ENCODE results near the gene UBE2J2. TPM values are rescaled to one million over a fixed set of nuclear protein-coding genes. Genes with fewer than 3 reads are reported as not detected.

Gene UBE2J2
- polyA plus RNA-seq, 1 of the 3 experiments (the other 2 are of a cell fraction): 47.5 TPM

DNA sequence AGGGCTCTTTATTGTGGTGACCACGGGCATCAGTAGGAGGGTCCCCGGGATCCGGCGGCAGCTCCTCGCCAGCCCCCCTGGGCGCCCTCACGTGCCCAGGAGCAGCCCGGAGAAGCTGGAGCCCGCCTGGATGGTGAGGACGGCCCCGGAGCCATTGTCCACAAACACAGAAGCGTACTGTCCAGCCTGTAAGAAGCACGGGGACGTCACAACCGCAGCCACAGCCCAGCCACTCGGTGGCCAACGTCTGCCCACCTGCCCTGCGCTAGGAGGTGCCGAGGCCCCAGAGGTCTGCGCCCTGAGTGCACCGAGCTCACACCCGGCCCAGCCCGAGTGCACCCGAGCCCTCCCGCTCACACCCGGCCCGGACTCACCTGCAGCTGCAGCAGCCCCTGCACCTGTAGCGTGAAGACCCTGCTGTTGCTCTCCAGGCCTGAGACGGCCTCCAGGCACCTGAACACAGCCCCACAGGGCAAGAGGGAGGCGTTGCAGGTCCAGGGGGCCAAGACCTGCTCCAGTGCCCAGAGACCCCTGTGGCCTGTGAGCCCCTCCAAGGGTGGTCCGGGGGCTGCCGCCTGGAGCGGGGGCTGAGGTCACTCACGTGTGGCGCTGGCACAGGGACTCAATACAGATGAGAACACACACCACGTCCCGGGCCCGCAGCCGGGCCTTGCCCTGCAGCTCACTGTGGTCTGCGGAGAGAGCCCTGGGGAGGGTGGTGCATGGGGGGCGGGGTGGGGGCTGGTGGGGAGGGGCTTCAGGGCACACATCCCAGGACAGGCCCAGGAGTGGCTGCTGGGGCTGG, 31.0 kb downstream of the UBE2J2 start:
- Histone ChIP-seq H3K27me3 (ENCODE audit: insufficient read depth) (no peaks in the 10 kb centered on the region), H3K9ac (no peak overlapping the region), H3K79me2 (ENCODE audit: insufficient read depth) (no peaks in the 10 kb centered on the region), H3K27ac (ENCODE audit: low read depth in 2 of 2, low read length in 1 of 2) (no peak overlapping the region), H3F3A (replicated peaks; ENCODE audit: insufficient read depth) (no peaks in the 10 kb centered on the region), H3K4me1 (ENCODE audit: control insufficient read depth in 1 of 2, insufficient read depth in 2 of 2, low read depth in 1 of 2, low read length in 1 of 2) (peaks cover 0 to 18% of the 10 kb centered on the region in 2 experiments; a peak in 1 of 4 replicates), H3K36me3 (replicated peaks in 1 of 2; ENCODE audit: control insufficient read depth in 1 of 2, insufficient read depth in 2 of 2, low read length in 1 of 2) (no peaks in the 10 kb centered on the region), H3K9me2 (no peaks in the 10 kb centered on the region), H4K20me1 (ENCODE audit: insufficient read depth) (no peaks in the 10 kb centered on the region), H3K4me3 (ENCODE audit: low read depth in 2 of 2, low read length in 1 of 2) (no peak overlapping the region), H3K4me2 (no peak overlapping the region), H2AFZ (ENCODE audit: low read depth) (no peak overlapping the region), H3K9me3 (no peaks in the 10 kb centered on the region)
- ChIA-PET POLR2A (no interaction called here), CTCF (interaction anchor here (0.7 to 3.5 kb wide), 4 partner anchors 8 to 210 kb away, joined by 3 to 12 read pairs (median 9); no protein-coding TSS in a partner anchor)
- WGBS (ENCODE audit: low lambda C conversion rate): 80% methylated on average over 26 of the region's 41 CpGs
- TF ChIP-seq, protein P1, sequence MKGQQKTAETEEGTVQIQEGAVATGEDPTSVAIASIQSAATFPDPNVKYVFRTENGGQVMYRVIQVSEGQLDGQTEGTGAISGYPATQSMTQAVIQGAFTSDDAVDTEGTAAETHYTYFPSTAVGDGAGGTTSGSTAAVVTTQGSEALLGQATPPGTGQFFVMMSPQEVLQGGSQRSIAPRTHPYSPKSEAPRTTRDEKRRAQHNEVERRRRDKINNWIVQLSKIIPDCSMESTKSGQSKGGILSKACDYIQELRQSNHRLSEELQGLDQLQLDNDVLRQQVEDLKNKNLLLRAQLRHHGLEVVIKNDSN (IDR thresholded peaks at IDR 0.05; ENCODE audit: borderline replicate concordance, low read depth): no peak
- TF ChIP-seq SMC3 (IDR thresholded peaks at IDR 0.05; ENCODE audit: low read depth, low read length) (no peak), JUND (IDR thresholded peaks at IDR 0.05) (no peak)
- DNase-seq: no peak

DNA sequence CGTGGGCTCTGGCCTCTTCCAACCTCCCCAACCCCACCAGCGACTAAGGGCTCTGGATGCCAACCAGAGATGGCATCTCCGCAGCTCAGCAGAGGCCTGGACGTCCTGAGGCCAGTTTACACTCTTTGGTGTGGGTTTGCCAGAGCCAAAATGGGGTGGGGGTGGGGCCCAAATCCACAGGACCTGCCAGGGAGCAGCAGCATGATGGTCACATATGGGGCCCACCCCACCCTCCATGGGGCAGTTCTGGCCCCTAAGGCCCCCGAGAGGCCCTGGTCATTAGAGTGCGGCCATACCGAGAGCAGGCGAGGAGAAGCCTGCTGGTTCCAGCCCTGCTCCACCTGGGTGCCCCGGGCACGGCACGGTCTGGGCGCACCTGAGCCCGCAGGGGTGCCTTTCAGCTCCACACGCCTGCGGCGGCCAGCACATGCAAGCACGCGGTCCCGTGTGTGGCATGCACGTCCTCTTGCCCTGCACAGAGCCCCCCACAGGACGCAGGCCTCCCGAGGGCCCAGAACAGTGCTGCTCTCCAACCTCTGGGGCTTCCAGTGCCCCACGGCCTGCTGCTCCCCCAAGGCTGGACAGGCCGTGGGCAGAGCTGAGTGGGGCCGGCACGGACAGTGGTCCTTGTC, 31.9 kb downstream of the UBE2J2 start:
- Histone ChIP-seq H3K9me2 (no peaks in the 10 kb centered on the region), H3K9ac (no peak overlapping the region), H3K27me3 (ENCODE audit: insufficient read depth) (no peaks in the 10 kb centered on the region), H3K79me2 (ENCODE audit: insufficient read depth) (no peaks in the 10 kb centered on the region), H3K9me3 (no peaks in the 10 kb centered on the region), H3K27ac (ENCODE audit: low read depth in 2 of 2, low read length in 1 of 2) (no peak overlapping the region), H3F3A (replicated peaks; ENCODE audit: insufficient read depth) (no peaks in the 10 kb centered on the region), H3K4me2 (no peak overlapping the region), H2AFZ (ENCODE audit: low read depth) (no peak overlapping the region), H3K4me1 (ENCODE audit: control insufficient read depth in 1 of 2, insufficient read depth in 2 of 2, low read depth in 1 of 2, low read length in 1 of 2) (peaks cover 0 to 18% of the 10 kb centered on the region in 2 experiments; a peak in 1 of 4 replicates), H4K20me1 (ENCODE audit: insufficient read depth) (no peaks in the 10 kb centered on the region), H3K4me3 (ENCODE audit: low read depth in 2 of 2, low read length in 1 of 2) (no peak overlapping the region), H3K36me3 (replicated peaks in 1 of 2; ENCODE audit: control insufficient read depth in 1 of 2, insufficient read depth in 2 of 2, low read length in 1 of 2) (no peaks in the 10 kb centered on the region)
- ChIA-PET POLR2A (no interaction called here), CTCF (interaction anchor here (1.8 to 3.5 kb wide), 3 partner anchors 9 to 209 kb away, joined by 6 to 12 read pairs (median 12); no protein-coding TSS in a partner anchor)
- no peak for DNase-seq
- 76% methylated on average over 4 of the region's 26 CpGs for WGBS (ENCODE audit: low lambda C conversion rate)
- no peak for TF ChIP-seq RFX5 (IDR thresholded peaks at IDR 0.05; ENCODE audit: low read length)
- TF ChIP-seq TCF12 (IDR thresholded peaks at IDR 0.05): no peak
- no peak for TF ChIP-seq NFIC (IDR thresholded peaks at IDR 0.05; ENCODE audit: borderline replicate concordance)
- TF ChIP-seq MEF2A (IDR thresholded peaks at IDR 0.05; ENCODE audit: borderline replicate concordance, low read depth): no peak

DNA sequence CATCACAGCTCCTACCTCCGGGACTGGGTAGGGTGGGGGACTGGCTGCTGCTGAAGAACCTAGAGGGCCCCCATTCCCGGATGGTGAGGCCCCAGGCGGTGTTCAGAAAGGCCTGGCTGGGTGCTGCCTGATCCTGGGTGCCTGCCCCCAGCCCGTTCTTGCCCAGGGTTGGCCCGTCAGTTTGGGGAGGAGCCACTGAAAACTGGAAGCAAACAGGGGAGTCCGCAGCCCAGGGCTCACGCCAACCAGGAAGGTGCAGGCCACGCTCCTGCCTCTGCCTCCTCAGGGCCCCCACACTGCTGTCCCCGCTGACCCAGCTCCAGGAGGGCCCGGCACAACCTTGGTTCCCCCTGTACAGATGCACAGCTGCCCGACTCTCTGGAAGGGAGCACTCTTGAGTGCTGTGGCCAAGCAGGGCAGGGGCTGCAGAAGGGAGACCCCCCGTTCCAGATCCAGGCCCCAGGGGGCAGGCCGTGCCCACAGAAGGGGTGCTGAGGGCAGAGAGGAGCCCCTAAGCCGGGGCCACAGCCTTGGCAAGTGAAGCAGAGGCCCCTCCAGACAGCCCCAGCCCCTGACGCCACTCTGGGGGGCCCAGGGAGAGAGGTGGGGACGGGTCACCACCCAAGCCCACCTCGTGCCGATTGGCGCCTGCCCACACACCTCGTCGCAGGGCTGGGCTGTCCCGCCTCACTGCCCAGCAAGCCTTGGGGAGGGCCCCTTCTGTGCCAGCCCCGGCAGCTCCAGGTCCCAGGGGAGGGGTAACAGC, 32.6 kb downstream of the UBE2J2 start:
- no peak overlapping the region for H2AFZ ChIP-seq (ENCODE audit: low read depth)
- DNase-seq: no peak
- no peaks in the 10 kb centered on the region for H3K9me2 ChIP-seq
- CTCF ChIA-PET: interaction anchor here (2.2 to 5.1 kb wide), 3 partner anchors 10 to 208 kb away, joined by 6 to 43 read pairs (median 12); no protein-coding TSS in a partner anchor
- POLR2A ChIA-PET: no interaction called here
- H3K36me3 ChIP-seq (replicated peaks in 1 of 2; ENCODE audit: control insufficient read depth in 1 of 2, insufficient read depth in 2 of 2, low read length in 1 of 2): no peaks in the 10 kb centered on the region
- H3K9me3 ChIP-seq: no peaks in the 10 kb centered on the region
- 73% methylated on average over 10 of the region's 23 CpGs for WGBS (ENCODE audit: low lambda C conversion rate)
- H3K4me3 ChIP-seq (ENCODE audit: low read depth in 2 of 2, low read length in 1 of 2): no peak overlapping the region
- H3K9ac ChIP-seq: no peak overlapping the region
- H3K27ac ChIP-seq (ENCODE audit: low read depth in 2 of 2, low read length in 1 of 2): no peak overlapping the region
- no peaks in the 10 kb centered on the region for H3K79me2 ChIP-seq (ENCODE audit: insufficient read depth)
- no peak overlapping the region for H3K4me2 ChIP-seq
- TF ChIP-seq, protein P2, sequence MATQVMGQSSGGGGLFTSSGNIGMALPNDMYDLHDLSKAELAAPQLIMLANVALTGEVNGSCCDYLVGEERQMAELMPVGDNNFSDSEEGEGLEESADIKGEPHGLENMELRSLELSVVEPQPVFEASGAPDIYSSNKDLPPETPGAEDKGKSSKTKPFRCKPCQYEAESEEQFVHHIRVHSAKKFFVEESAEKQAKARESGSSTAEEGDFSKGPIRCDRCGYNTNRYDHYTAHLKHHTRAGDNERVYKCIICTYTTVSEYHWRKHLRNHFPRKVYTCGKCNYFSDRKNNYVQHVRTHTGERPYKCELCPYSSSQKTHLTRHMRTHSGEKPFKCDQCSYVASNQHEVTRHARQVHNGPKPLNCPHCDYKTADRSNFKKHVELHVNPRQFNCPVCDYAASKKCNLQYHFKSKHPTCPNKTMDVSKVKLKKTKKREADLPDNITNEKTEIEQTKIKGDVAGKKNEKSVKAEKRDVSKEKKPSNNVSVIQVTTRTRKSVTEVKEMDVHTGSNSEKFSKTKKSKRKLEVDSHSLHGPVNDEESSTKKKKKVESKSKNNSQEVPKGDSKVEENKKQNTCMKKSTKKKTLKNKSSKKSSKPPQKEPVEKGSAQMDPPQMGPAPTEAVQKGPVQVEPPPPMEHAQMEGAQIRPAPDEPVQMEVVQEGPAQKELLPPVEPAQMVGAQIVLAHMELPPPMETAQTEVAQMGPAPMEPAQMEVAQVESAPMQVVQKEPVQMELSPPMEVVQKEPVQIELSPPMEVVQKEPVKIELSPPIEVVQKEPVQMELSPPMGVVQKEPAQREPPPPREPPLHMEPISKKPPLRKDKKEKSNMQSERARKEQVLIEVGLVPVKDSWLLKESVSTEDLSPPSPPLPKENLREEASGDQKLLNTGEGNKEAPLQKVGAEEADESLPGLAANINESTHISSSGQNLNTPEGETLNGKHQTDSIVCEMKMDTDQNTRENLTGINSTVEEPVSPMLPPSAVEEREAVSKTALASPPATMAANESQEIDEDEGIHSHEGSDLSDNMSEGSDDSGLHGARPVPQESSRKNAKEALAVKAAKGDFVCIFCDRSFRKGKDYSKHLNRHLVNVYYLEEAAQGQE (IDR thresholded peaks at IDR 0.05; ENCODE audit: low read depth, low read length): no peak
- TF ChIP-seq RFX5 (IDR thresholded peaks at IDR 0.05; ENCODE audit: low read length) (no peak), YY1 (IDR thresholded peaks at IDR 0.05; ENCODE audit: low read depth) (no peak), RAD21 (IDR thresholded peaks at IDR 0.05; ENCODE audit: low read length) (no peak), JUND (IDR thresholded peaks at IDR 0.05) (no peak), ELF1 (IDR thresholded peaks at IDR 0.05) (no peak), EP300 (IDR thresholded peaks at IDR 0.05; ENCODE audit: borderline replicate concordance in 1 of 2, low read depth in 1 of 2, low read length in 1 of 2) (no peak), FOXM1 (IDR thresholded peaks at IDR 0.05; ENCODE audit: low read depth) (no peak)
- H4K20me1 ChIP-seq (ENCODE audit: insufficient read depth): no peaks in the 10 kb centered on the region
- H3K4me1 ChIP-seq (ENCODE audit: control insufficient read depth in 1 of 2, insufficient read depth in 2 of 2, low read depth in 1 of 2, low read length in 1 of 2): peaks cover 0 to 18% of the 10 kb centered on the region in 2 experiments; a peak in 1 of 4 replicates
- no peaks in the 10 kb centered on the region for H3K27me3 ChIP-seq (ENCODE audit: insufficient read depth)
- no peaks in the 10 kb centered on the region for H3F3A ChIP-seq (replicated peaks; ENCODE audit: insufficient read depth)

All from SK-N-SH (cell line).